Measurements from ENCODE around the gene EXOSC10. TPM values are rescaled to one million over a fixed set of nuclear protein-coding genes. Genes with fewer than 3 reads are reported as not detected.

EXOSC10 gene
- total and polyA plus RNA-seq, 4 donors, result 16.9 to 90.5 (median 49.6) TPM

- Histone ChIP-seq H3K27me3 (ENCODE audit: control insufficient read depth in 1 of 2, insufficient read depth in 2 of 2, low read length in 1 of 2) (no peaks in the 10 kb centered on the region), H3K4me1 (ENCODE audit: control insufficient read depth in 1 of 2, insufficient read depth in 2 of 2, low read length in 2 of 2) (peaks cover 0 to 7% of the 10 kb centered on the region in 2 donors), H3K4me3 (ENCODE audit: low read length in 2 of 2) (no peak overlapping the region), H3K27ac (ENCODE audit: low read depth in 1 of 2, low read length in 2 of 2) (no peak overlapping the region), H3K36me3 (ENCODE audit: control insufficient read depth in 1 of 2, insufficient read depth in 2 of 2, low read length in 1 of 2) (peaks cover 4 to 5% of the 10 kb centered on the region in 2 donors), H3K9me3 (ENCODE audit: control insufficient read depth, low read length) (no peaks in the 10 kb centered on the region)
- no peak for ATAC-seq (ENCODE audit: low FRiP score)
- intact Hi-C loops (cut with DNase I), result no loop called here
- WGBS, 2 donors, result 95 to 96% methylated on average over 3 of the region's 3 CpGs
- DNase-seq, result no peak
Measured at GRCh38 chr1:11138952-11139351, 39.3 kb upstream of the EXOSC10 start.

- H3K9me3 ChIP-seq (ENCODE audit: control insufficient read depth, low read length), result no peaks in the 10 kb centered on the region
- intact Hi-C loops (cut with DNase I), result no loop called here
- peaks cover 4 to 5% of the 10 kb centered on the region in 2 donors for H3K36me3 ChIP-seq (ENCODE audit: control insufficient read depth in 1 of 2, insufficient read depth in 2 of 2, low read length in 1 of 2)
- no peaks in the 10 kb centered on the region for H3K27me3 ChIP-seq (ENCODE audit: control insufficient read depth in 1 of 2, insufficient read depth in 2 of 2, low read length in 1 of 2)
- WGBS, 2 donors, result 93 to 95% methylated on average over 1 of the region's 1 CpG
- H3K4me1 ChIP-seq (ENCODE audit: control insufficient read depth in 1 of 2, insufficient read depth in 2 of 2, low read length in 2 of 2), result peaks cover 0 to 2% of the 10 kb centered on the region in 2 donors
- DNase-seq, result no peak
- no peak overlapping the region for H3K4me3 ChIP-seq (ENCODE audit: low read length in 2 of 2)
- H3K27ac ChIP-seq (ENCODE audit: low read depth in 1 of 2, low read length in 2 of 2), result no peak overlapping the region
- ATAC-seq (ENCODE audit: low FRiP score), result no peak
Measured at GRCh38 chr1:11138029-11138428, 38.4 kb upstream of the EXOSC10 start.

GRCh38 chr1:11134898-11135266, 35.2 kb upstream of the EXOSC10 start:
- no peaks in the 10 kb centered on the region for H3K9me3 ChIP-seq (ENCODE audit: control insufficient read depth, low read length)
- no peak for ATAC-seq (ENCODE audit: low FRiP score)
- WGBS, 2 donors, result 91 to 95% methylated on average over 5 of the region's 5 CpGs
- intact Hi-C loops (cut with DNase I), result no loop called here
- H3K4me3 ChIP-seq (ENCODE audit: low read length in 2 of 2), result no peak overlapping the region
- no peaks in the 10 kb centered on the region for H3K4me1 ChIP-seq (ENCODE audit: control insufficient read depth in 1 of 2, insufficient read depth in 2 of 2, low read length in 2 of 2)
- no peaks in the 10 kb centered on the region for H3K27me3 ChIP-seq (ENCODE audit: control insufficient read depth in 1 of 2, insufficient read depth in 2 of 2, low read length in 1 of 2)
- peaks cover 5 to 12% of the 10 kb centered on the region in 2 donors for H3K36me3 ChIP-seq (ENCODE audit: control insufficient read depth in 1 of 2, insufficient read depth in 2 of 2, low read length in 1 of 2)
- DNase-seq, result no peak
- H3K27ac ChIP-seq (ENCODE audit: low read depth in 1 of 2, low read length in 2 of 2), result no peak overlapping the region

- H3K27ac ChIP-seq (ENCODE audit: low read depth in 1 of 2, low read length in 2 of 2), result no peak overlapping the region
- 73 to 75% methylated on average over 5 of the region's 5 CpGs for WGBS, 2 donors
Measured at GRCh38 chr1:11134251-11134897, 34.7 kb upstream of the EXOSC10 start.

GRCh38 chr1:11132563-11133293, 33.1 kb upstream of the EXOSC10 start:
- no peak for ATAC-seq (ENCODE audit: low FRiP score)
- Histone ChIP-seq H3K9me3 (ENCODE audit: control insufficient read depth, low read length) (no peaks in the 10 kb centered on the region), H3K27me3 (ENCODE audit: control insufficient read depth in 1 of 2, insufficient read depth in 2 of 2, low read length in 1 of 2) (no peaks in the 10 kb centered on the region), H3K27ac (ENCODE audit: low read depth in 1 of 2, low read length in 2 of 2) (no peak overlapping the region), H3K4me1 (ENCODE audit: control insufficient read depth in 1 of 2, insufficient read depth in 2 of 2, low read length in 2 of 2) (no peaks in the 10 kb centered on the region), H3K36me3 (ENCODE audit: control insufficient read depth in 1 of 2, insufficient read depth in 2 of 2, low read length in 1 of 2) (peaks cover 2 to 21% of the 10 kb centered on the region in 2 donors), H3K4me3 (ENCODE audit: low read length in 2 of 2) (no peak overlapping the region)
- DNase-seq, result no peak
- intact Hi-C loops (cut with DNase I), result no loop called here
- WGBS, 2 donors, result 84 to 86% methylated on average over 8 of the region's 8 CpGs

More at GRCh38 chr1:11134251-11134897, 34.7 kb upstream of the EXOSC10 start:
- Histone ChIP-seq H3K27me3 (ENCODE audit: control insufficient read depth in 1 of 2, insufficient read depth in 2 of 2, low read length in 1 of 2) (no peaks in the 10 kb centered on the region), H3K4me1 (ENCODE audit: control insufficient read depth in 1 of 2, insufficient read depth in 2 of 2, low read length in 2 of 2) (no peaks in the 10 kb centered on the region), H3K9me3 (ENCODE audit: control insufficient read depth, low read length) (no peaks in the 10 kb centered on the region), H3K36me3 (ENCODE audit: control insufficient read depth in 1 of 2, insufficient read depth in 2 of 2, low read length in 1 of 2) (peaks cover 5 to 15% of the 10 kb centered on the region in 2 donors), H3K4me3 (ENCODE audit: low read length in 2 of 2) (no peak overlapping the region)
- intact Hi-C loops (cut with DNase I), result no loop called here
- ATAC-seq (ENCODE audit: low FRiP score), result no peak
- no peak for DNase-seq

- Histone ChIP-seq H3K27me3 (ENCODE audit: control insufficient read depth in 1 of 2, insufficient read depth in 2 of 2, low read length in 1 of 2) (no peaks in the 10 kb centered on the region), H3K27ac (ENCODE audit: low read depth in 1 of 2, low read length in 2 of 2) (no peak overlapping the region), H3K36me3 (ENCODE audit: control insufficient read depth in 1 of 2, insufficient read depth in 2 of 2, low read length in 1 of 2) (peaks cover 2 to 26% of the 10 kb centered on the region in 2 donors), H3K4me3 (ENCODE audit: low read length in 2 of 2) (no peak overlapping the region), H3K9me3 (ENCODE audit: control insufficient read depth, low read length) (no peaks in the 10 kb centered on the region), H3K4me1 (ENCODE audit: control insufficient read depth in 1 of 2, insufficient read depth in 2 of 2, low read length in 2 of 2) (no peaks in the 10 kb centered on the region)
- intact Hi-C loops (cut with DNase I), result no loop called here
- ATAC-seq (ENCODE audit: low FRiP score) (no peak), DNase-seq (no peak)
- WGBS, 2 donors, result 74 to 75% methylated on average over 3 of the region's 3 CpGs
Measured at GRCh38 chr1:11131816-11132215, 32.1 kb upstream of the EXOSC10 start.

GRCh38 chr1:11130406-11130805, 30.7 kb upstream of the EXOSC10 start:
- Histone ChIP-seq H3K27ac (ENCODE audit: low read depth in 1 of 2, low read length in 2 of 2) (no peak overlapping the region), H3K27me3 (ENCODE audit: control insufficient read depth in 1 of 2, insufficient read depth in 2 of 2, low read length in 1 of 2) (no peaks in the 10 kb centered on the region), H3K36me3 (ENCODE audit: control insufficient read depth in 1 of 2, insufficient read depth in 2 of 2, low read length in 1 of 2) (peaks cover 3 to 29% of the 10 kb centered on the region in 2 donors), H3K4me1 (ENCODE audit: control insufficient read depth in 1 of 2, insufficient read depth in 2 of 2, low read length in 2 of 2) (no peaks in the 10 kb centered on the region), H3K4me3 (ENCODE audit: low read length in 2 of 2) (no peak overlapping the region), H3K9me3 (ENCODE audit: control insufficient read depth, low read length) (no peaks in the 10 kb centered on the region)
- 96 to 97% methylated on average over 17 of the region's 17 CpGs for WGBS, 2 donors
- DNase-seq, result no peak
- ATAC-seq (ENCODE audit: low FRiP score), result no peak
- intact Hi-C loops (cut with DNase I), result no loop called here

GRCh38 chr1:11129649-11130390, 30.2 kb upstream of the EXOSC10 start:
- ATAC-seq (ENCODE audit: low FRiP score) (no peak), DNase-seq (no peak)
- Histone ChIP-seq H3K36me3 (ENCODE audit: control insufficient read depth in 1 of 2, insufficient read depth in 2 of 2, low read length in 1 of 2) (peaks cover 3 to 29% of the 10 kb centered on the region in 2 donors), H3K27me3 (ENCODE audit: control insufficient read depth in 1 of 2, insufficient read depth in 2 of 2, low read length in 1 of 2) (no peaks in the 10 kb centered on the region), H3K9me3 (ENCODE audit: control insufficient read depth, low read length) (no peaks in the 10 kb centered on the region), H3K27ac (ENCODE audit: low read depth in 1 of 2, low read length in 2 of 2) (no peak overlapping the region), H3K4me1 (ENCODE audit: control insufficient read depth in 1 of 2, insufficient read depth in 2 of 2, low read length in 2 of 2) (no peaks in the 10 kb centered on the region), H3K4me3 (ENCODE audit: low read length in 2 of 2) (no peak overlapping the region)
- intact Hi-C loops (cut with DNase I), result no loop called here
- 92 to 94% methylated on average over 15 of the region's 15 CpGs for WGBS, 2 donors
